ENCODE data around the gene ZFAND4.
"Not testable (repeated sequence)": the region's sequence is repeated elsewhere in the genome, so short reads cannot be mapped to it uniquely, and the experiment has no call there.

Gene ZFAND4

DNA sequence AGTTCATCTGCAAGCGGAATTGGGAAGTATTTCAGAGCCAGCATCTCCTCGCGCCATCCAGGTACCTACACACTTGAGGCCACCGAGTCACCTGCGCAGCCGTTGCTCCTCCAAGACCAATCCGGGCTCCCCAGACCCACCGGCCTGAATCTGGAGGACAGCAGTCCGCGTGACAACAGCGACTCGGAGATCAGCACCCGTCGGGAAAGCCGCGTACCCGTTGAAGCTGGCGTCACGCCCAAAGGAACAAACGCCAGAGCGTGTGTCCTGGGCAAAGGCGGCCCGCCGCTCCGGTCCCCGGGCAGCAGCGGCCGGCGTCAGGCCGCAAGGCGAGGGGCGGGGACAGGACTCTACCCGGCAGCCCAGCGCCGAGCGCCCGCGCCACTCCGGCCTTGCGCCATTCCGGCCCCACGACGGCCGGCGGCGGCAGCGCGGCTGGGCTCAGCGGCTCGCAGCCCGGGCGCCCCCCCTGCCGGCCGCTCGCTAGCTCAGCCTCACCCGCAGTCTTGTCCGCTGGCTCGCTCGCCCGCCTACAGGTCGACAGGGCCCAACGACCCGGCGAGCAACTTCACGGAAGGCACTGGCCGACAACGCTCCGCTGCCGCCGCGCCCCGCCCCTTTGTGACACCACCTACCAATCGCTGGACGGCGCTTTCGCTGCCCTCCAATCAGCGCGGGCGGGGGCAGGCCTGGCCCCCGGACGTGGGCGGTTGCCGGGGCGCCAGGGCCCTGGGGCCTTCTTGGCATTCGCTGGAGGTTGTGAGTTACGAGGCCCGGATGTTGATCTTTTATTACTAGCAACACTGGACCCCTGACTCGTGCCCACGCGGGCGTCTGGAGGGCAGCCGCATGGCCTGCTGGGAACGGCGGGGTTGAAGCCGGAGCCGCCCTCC is at the start of gene ZFAND4:
Gene ZFAND4, minus strand, starts transcription at position 592 of the 893 bp plus-strand sequence. CDS start 9,047 bp downstream, outside the sequence.
- no peak for FAIRE-seq

GRCh38 chr10:45721503-45721902 is 48.9 kb upstream of the ZFAND4 start:
- FAIRE-seq: not testable (repeated sequence)

DNA sequence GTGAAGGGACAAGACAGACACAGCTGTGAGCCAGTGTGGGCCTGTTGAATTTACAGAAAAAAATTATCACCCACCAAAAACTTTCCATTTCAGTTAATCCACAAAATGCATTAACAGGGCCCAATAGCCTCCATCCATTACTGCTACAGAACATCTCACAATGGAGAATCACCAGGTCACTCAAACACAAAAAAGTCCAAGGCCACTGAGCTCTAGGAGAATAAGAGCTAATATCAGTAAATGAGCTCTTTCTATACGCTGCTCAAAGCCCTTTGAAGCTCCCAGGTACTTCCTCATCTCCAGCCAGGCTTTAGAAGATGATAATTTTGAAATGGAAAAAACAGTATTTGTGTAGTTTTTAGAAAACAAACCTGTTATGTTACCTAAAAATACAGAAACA is 45.1 kb upstream of the ZFAND4 start:
- FAIRE-seq: not testable (repeated sequence)

GRCh38 chr10:45717053-45717452 is 44.5 kb upstream of the ZFAND4 start:
- not testable (repeated sequence) for FAIRE-seq

GRCh38 chr10:45711223-45711622 is 38.7 kb upstream of the ZFAND4 start:
- FAIRE-seq: not testable (repeated sequence)

GRCh38 chr10:45710200-45710796 is 37.7 kb upstream of the ZFAND4 start:
- not testable (repeated sequence) for FAIRE-seq

DNA sequence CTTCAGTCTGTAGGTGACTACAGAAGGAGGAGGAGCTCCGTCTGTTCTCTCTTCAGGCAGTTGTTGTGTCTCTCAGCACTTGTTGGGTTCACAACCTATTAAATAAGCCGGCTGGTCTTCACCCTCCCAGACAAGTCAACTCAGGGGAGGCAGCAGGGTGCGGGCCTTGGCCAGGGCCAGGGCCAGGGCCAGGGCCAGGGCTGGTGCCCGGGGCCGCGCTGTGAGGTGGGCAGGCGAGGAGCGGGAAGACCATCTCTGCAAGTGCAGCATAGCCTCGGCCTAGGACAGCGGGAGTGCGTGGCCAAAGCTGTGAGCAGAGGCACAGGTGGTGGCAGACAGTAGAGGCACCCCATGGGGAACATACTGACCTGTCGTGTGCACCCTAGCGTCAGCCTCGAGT is 5.9 kb upstream of the ZFAND4 start:
- FAIRE-seq: not testable (repeated sequence)

- FAIRE-seq: no peak
Measured at GRCh38 chr10:45675388-45675787, 2.8 kb upstream of the ZFAND4 start.

DNA sequence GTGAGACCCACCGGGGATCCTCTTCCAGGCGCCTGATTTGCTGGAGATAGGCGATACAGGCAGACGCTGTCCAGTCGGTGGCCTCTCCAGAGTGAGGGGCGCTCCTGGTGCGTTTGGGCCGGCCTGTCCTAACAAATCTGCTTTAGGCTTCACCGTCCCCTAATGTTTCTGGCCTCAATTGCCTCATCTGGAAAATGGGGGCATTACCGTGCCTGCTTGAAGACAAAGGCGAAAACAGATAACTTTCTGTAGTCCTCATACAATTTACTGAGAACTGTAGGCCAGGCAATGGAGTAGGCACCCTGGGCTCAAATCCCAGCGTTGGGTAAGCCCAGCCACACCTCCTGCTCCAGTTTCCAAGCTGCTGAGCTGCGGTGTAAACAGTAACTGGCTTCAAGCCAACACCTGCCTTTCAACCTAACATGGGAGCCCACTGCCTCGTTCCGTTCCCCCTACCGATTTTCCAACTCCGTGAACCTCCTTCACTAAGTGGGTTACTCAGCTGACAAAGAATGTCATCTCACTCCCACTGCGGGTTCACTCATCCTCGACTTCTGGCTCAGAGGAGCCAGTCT is 589 bp upstream of the ZFAND4 start:
- FAIRE-seq: no peak

DNA sequence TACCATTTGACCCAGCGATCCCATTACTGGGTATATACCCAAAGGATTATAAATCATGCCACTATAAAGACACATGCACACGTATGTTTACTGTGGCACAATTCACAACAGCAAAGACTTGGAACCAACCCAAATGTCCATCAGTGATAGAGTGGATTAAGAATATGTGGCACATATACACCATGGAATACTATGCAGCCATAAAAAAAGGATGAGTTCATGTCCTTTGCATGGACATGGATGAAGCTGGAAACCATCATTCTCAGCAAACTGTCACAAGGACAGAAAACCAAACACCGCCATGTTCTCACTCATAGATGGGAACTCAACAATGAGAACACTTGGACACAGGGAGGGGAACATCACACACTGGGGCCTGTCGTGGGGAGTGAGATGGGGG is 1.3 kb downstream of the ZFAND4 start:
- not testable (repeated sequence) for FAIRE-seq

DNA sequence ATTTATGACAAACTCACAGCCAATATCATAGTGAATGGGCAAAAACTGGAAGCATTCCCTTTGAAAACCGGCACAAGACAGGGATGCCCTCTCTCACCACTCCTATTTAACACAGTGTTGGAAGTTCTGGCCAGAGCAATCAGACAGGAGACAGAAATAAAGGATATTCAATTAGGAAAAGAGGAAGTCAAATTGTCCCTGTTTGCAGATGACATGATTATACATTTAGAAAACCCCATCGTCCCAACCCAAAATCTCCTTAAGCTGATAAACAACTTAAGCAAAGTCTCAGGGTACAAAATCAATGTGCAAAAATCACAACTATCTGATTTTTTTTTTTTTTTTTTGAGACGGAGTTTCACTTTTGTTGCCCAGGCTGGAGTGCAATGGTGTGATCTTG is 2.7 kb downstream of the ZFAND4 start:
- not testable (repeated sequence) for FAIRE-seq

- FAIRE-seq: no peak
Measured at GRCh38 chr10:45660876-45661411, 11.6 kb downstream of the ZFAND4 start.

GRCh38 chr10:45657033-45657926 is 15.3 kb downstream of the ZFAND4 start:
- peak; percentile 33 for FAIRE-seq

- FAIRE-seq: peak; percentile 75
Measured at GRCh38 chr10:45655219-45655618, 17.4 kb downstream of the ZFAND4 start.

DNA sequence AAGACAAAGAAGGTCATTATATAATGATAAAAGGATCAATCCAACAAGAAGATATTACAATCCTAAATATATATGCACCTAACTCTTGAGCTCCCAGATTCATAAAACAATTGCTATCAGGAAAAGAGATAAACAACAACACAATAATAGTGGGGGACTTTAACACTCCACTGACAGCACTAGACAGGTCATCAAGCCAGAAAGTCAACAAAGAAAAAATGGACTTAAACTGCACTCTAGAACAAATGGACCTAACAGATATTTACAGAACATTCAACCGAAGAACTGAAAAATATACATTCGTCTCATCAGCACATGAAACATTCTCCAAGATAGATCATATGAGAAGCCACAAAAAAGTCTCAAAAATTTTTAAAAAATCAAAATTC is 17.8 kb downstream of the ZFAND4 start:
- peak; percentile 71 for FAIRE-seq

DNA sequence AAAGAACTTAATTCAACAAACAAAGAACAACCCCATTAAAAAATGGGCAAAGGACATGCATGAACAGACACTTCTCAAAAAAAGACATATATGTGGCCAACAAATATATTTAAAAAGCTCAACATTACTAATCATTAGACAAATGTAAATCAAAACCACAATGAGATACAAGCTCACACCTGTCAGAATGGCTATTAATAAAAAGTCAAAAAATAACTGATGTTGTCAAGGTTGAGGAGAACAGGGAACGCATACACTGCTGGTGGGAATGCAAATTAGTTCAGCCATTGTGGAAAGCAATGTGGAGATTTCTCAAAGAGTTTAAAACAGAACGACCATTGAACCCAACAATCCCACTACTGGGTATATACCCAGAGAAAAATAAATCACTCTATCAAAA is 19.1 kb downstream of the ZFAND4 start:
- FAIRE-seq: no peak

DNA sequence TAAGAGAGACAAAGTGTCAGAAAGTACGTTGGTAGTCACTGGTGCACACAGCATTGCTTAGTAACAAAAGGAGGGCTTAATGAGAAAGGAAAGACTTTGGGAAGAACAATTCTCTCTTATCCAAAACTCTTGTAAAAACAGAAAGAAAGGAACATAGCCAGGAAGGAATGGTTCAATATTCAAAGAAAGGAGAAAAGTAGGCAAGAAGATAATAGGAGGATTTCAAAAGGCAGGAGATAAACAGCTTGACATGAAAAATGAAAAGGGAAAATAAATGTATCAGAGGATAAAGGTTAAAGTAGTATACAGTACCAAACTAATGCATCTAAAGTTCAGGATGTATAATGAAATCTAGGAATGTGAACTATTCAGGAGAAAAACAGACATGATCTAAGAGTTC is 20.1 kb downstream of the ZFAND4 start:
- FAIRE-seq: no peak

DNA sequence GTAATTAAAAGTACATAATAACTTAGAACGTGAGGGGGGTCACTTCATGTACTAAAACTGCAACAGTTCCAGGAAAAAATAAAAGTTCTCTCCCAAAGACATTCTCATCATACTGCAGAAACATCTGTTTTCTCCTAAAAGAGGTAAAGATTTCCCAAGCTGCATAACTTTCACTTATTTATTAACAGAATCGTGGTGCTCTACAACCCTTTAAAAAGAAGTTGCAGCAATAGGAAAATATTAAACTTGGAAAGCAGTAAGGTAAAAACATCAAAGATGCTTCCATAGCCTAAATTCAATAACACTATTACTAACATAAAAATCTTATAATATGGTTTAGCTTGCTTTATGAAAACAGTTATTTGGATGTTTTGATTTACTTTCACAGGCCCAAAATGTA is 23.3 kb downstream of the ZFAND4 start:
- FAIRE-seq: peak; percentile 5

- no peak for FAIRE-seq
Measured at GRCh38 chr10:45647118-45647517, 25.5 kb downstream of the ZFAND4 start.

GRCh38 chr10:45646384-45647050 is 26.1 kb downstream of the ZFAND4 start:
- no peak for FAIRE-seq

DNA sequence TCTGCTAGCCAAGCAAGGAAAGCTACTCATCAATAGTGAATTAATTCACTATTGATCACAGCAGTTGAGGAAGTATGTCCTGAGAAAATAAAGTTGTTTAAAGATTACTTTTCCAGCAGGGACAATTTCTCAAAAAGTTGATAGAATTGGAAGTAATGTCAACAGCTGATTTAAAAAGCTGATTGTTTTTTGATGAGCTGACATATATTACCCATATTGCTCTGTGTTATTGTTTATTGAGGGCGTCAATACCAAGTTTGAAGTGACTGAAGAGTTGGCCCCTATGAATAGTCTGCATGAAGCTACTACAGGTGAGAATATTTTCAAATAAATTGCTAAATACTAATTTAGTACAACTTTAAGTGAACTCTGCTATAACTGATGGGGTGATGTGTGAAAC is 28.0 kb downstream of the ZFAND4 start:
- FAIRE-seq: no peak

DNA sequence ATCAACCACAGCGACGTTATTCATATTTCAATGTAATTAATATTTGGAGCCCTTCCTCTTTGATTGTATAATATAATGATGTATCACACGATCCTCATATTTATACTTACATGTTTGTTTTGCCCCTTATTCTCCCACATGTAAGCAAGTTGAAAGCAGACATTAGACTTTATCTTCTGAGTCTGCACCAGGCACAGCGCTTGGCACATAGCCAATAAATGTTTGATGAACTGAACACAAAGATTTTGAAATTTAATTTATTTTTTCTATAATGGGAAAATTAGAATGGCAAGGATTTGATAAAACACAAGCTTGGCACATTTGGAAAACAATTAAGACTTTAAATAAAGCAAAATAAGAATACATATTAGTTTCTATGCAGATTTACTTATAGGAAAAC is 31.6 kb downstream of the ZFAND4 start:
- FAIRE-seq: no peak

Measured in colon (tissue), 2 donors.